Measurements from ENCODE around the gene NFIC. TPM values are rescaled to one million over a fixed set of nuclear protein-coding genes. Genes with fewer than 3 reads are reported as not detected.

Gene NFIC
- total RNA-seq, 1 donor from 2014 or later = 71.4 TPM

GRCh38 chr19:3464587-3465235 is 98.3 kb downstream of the NFIC start:
- no peak for DNase-seq (ENCODE audit: low read depth)

- no peak for DNase-seq (ENCODE audit: low read depth)
These were observed 99.2 kb downstream of the NFIC start for GRCh38 chr19:3465552-3465951.

- no peak for DNase-seq (ENCODE audit: low read depth)
These were observed 100.3 kb downstream of the NFIC start for GRCh38 chr19:3466635-3467034.

- no peak for DNase-seq (ENCODE audit: low read depth)
These were observed 101.2 kb downstream of the NFIC start for GRCh38 chr19:3467437-3468198.

- no peak for DNase-seq (ENCODE audit: low read depth)
These were observed 101.8 kb downstream of the NFIC start for GRCh38 chr19:3468211-3468610.

- peak; percentile 18 for DNase-seq (ENCODE audit: low read depth)
These were observed 103.5 kb downstream of the NFIC start for GRCh38 chr19:3469638-3470499.

- peak; percentile 4 for DNase-seq (ENCODE audit: low read depth)
These were observed 104.2 kb downstream of the NFIC start for GRCh38 chr19:3470500-3471128.

GRCh38 chr19:3471954-3472655 is 105.7 kb downstream of the NFIC start:
- peak; percentile 30 for DNase-seq (ENCODE audit: low read depth)

- no peak for DNase-seq (ENCODE audit: low read depth)
These were observed 107.6 kb downstream of the NFIC start for GRCh38 chr19:3474010-3474409.

GRCh38 chr19:3474614-3475013 is 108.2 kb downstream of the NFIC start:
- DNase-seq (ENCODE audit: low read depth) = no peak

- DNase-seq (ENCODE audit: low read depth) = no peak
These were observed 109.1 kb downstream of the NFIC start for GRCh38 chr19:3475449-3475848.

- no peak for DNase-seq (ENCODE audit: low read depth)
These were observed 110.4 kb downstream of the NFIC start for GRCh38 chr19:3476830-3477229.

- no peak for DNase-seq (ENCODE audit: low read depth)
These were observed 111.1 kb downstream of the NFIC start for GRCh38 chr19:3477506-3477905.

- no peak for DNase-seq (ENCODE audit: low read depth)
These were observed 111.6 kb downstream of the NFIC start for GRCh38 chr19:3477951-3478350.

- no peak for DNase-seq (ENCODE audit: low read depth)
These were observed 112.2 kb downstream of the NFIC start for GRCh38 chr19:3478409-3479176.

- DNase-seq (ENCODE audit: low read depth) = no peak
These were observed 112.9 kb downstream of the NFIC start for GRCh38 chr19:3479177-3479833.

GRCh38 chr19:3479834-3480215 is 113.4 kb downstream of the NFIC start:
- DNase-seq (ENCODE audit: low read depth) = no peak

GRCh38 chr19:3480383-3481091 is 114.2 kb downstream of the NFIC start, which contains the start of gene SMIM24:
TSS of gene SMIM24 (minus strand) at chr19:3480525. CDS start at chr19:3480463, 62 bp downstream.
- no peak for DNase-seq (ENCODE audit: low read depth)

Data from myocyte (in vitro differentiated cells).